Type B pancreatic cell (in vitro differentiated cells): Measurements from ENCODE around the gene FBXL22. TPM values are rescaled to one million over a fixed set of nuclear protein-coding genes. Genes with fewer than 3 reads are reported as not detected.
"Not testable (repeated sequence)": the region's sequence is repeated elsewhere in the genome, so short reads cannot be mapped to it uniquely, and the experiment has no call there.

Source experiments
- DNase-seq: peaks from one replicate; pipeline ENCODE4 v3.0.0; 2021; ENCODE audit warnings: mixed read lengths; ENCODE audit not compliant: unreplicated experiment; ENCODE audit errors: extremely low spot score
- H3K27ac Mint-ChIP-seq: 2 replicates; pipeline ENCODE4 v1.8.0; 2021; ENCODE audit warnings: mild to moderate bottlenecking, mixed read lengths
- H3K27me3 Mint-ChIP-seq: 2 replicates; pipeline ENCODE4 v1.8.0; 2021; ENCODE audit warnings: mixed read lengths
- H3K36me3 Mint-ChIP-seq: 2 replicates; pipeline ENCODE4 v1.8.0; 2021; ENCODE audit warnings: mixed read lengths
- H3K4me1 Mint-ChIP-seq: one replicate; pipeline ENCODE4 v1.8.0; 2021; ENCODE audit warnings: mixed read lengths; ENCODE audit not compliant: unreplicated experiment
- H3K4me3 Mint-ChIP-seq: 2 replicates; pipeline ENCODE4 v1.8.0; 2021; ENCODE audit warnings: mild to moderate bottlenecking, mixed read lengths
- H3K9me3 Mint-ChIP-seq: 2 replicates; pipeline ENCODE4 v1.8.0; 2021; ENCODE audit warnings: mixed read lengths
- total RNA-seq: library from RNA; stranded (reverse); gene quantifications from 2 replicates; pipeline ENCODE4 v1.2.1, GENCODE V29; 2021; ENCODE audit warnings: low replicate concordance
- TF ChIP-seq, protein P1 (sequence below): fragments of 200-600 bp; sonication (generic); conservative IDR thresholded peaks from 2 replicates; pipeline ENCODE4 v1.5.0; 2021; ENCODE audit warnings: antibody characterized with exemption, mild to moderate bottlenecking

Gene FBXL22
- total RNA-seq, 1 donor from 2014 or later, result 1.1 TPM

DNA sequence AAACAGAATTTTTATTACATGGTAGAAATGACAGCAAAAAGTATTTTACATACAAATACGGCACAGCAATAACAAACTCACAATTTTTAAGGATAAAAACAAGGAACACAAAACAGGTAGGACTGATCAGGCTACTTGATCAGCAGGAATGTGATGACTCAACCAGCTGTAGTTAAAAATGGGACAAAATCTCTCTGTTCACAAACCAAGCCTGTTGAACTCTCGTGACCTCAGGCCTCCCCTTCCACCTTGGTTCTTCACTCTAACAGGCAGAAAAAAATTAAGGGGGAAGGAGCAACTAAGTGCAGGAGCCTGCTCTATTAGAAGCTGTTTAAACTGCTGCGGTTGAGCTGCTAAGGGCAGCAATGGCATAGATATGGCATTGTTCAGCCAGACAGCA is 18.7 kb downstream of the FBXL22 start:
- Mint-ChIP-seq H3K9me3 (no peaks in the 10 kb centered on the region), H3K4me3 (no peak overlapping the region), H3K27ac (peak overlapping the region; percentile 12), H3K36me3 (peaks cover 24% of the 10 kb centered on the region), H3K27me3 (no peaks in the 10 kb centered on the region), H3K4me1 (peaks cover 10% of the 10 kb centered on the region)
- TF ChIP-seq, protein P1, sequence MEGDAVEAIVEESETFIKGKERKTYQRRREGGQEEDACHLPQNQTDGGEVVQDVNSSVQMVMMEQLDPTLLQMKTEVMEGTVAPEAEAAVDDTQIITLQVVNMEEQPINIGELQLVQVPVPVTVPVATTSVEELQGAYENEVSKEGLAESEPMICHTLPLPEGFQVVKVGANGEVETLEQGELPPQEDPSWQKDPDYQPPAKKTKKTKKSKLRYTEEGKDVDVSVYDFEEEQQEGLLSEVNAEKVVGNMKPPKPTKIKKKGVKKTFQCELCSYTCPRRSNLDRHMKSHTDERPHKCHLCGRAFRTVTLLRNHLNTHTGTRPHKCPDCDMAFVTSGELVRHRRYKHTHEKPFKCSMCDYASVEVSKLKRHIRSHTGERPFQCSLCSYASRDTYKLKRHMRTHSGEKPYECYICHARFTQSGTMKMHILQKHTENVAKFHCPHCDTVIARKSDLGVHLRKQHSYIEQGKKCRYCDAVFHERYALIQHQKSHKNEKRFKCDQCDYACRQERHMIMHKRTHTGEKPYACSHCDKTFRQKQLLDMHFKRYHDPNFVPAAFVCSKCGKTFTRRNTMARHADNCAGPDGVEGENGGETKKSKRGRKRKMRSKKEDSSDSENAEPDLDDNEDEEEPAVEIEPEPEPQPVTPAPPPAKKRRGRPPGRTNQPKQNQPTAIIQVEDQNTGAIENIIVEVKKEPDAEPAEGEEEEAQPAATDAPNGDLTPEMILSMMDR, result no peak
- DNase-seq, result no peak

GRCh38 chr15:63617147-63617546 is 20.0 kb downstream of the FBXL22 start:
- not testable (repeated sequence) for H3K4me1 Mint-ChIP-seq, H3K27ac Mint-ChIP-seq, H3K27me3 Mint-ChIP-seq, H3K4me3 Mint-ChIP-seq, DNase-seq, H3K9me3 Mint-ChIP-seq
- H3K36me3 Mint-ChIP-seq, result peaks cover 33% of the 10 kb centered on the region

DNA sequence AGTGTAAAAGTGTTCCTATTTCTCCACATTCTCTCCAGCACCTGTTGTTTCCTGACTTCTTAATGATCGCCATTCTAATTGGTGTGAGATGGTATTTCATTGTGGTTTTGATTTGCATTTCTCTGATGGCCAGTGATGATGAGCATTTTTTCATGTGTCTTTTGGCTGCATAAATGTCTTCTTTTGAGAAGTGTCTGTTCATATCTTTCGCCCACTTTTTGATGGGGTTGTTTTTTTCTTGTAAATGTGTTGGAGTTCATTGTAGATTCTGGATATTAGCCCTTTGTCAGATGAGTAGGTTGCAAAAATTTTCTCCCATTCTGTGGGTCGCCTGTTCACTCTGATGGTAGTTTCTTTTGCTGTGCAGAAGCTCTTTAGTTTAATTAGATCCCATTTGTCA is 20.4 kb downstream of the FBXL22 start:
- not testable (repeated sequence) for H3K9me3 Mint-ChIP-seq, H3K27me3 Mint-ChIP-seq, H3K4me3 Mint-ChIP-seq, H3K27ac Mint-ChIP-seq, DNase-seq, H3K4me1 Mint-ChIP-seq
- H3K36me3 Mint-ChIP-seq, result peaks cover 34% of the 10 kb centered on the region

- not testable (repeated sequence) for H3K4me3 Mint-ChIP-seq
Observed at GRCh38 chr15:63620760-63621159, 23.6 kb downstream of the FBXL22 start.

DNA sequence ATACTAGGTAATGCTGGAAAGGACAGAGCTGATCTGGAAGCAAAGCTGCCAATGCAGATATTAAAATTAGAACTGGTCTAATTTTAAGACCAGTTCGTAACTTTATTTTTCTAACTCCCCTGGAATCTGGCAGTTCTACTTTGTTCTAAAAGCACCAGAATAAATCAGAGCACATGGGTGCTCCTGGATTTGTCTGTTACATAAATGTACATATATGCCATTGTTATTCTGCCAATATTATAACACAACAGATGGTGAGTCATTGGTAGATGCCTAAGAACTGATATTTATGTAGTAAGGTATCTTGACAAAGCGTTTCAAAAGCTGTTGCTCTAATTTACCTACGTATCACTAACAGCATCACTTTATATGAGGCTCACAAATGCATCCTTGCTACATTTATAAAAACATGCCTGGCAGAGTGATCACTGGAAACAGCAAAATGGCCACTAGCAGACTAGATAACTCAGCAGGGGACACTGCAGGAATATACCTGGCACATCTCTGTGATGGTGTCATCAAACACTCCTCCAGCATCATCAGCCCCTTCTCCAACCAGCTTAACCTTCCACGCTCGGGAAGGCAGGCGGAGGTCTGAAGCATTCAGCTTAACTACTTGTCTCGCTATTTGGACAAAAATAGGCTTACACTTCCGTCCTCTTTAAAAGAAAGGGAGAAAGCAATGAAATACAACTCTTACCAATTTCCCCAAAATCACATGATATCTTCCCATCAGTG is 26.2 kb downstream of the FBXL22 start:
- no peaks in the 10 kb centered on the region for H3K4me1 Mint-ChIP-seq
- no peaks in the 10 kb centered on the region for H3K27me3 Mint-ChIP-seq
- TF ChIP-seq, protein P1, result no peak
- H3K27ac Mint-ChIP-seq, result no peak overlapping the region
- no peak for DNase-seq
- H3K4me3 Mint-ChIP-seq, result no peak overlapping the region
- H3K36me3 Mint-ChIP-seq, result peaks cover 29% of the 10 kb centered on the region
- no peaks in the 10 kb centered on the region for H3K9me3 Mint-ChIP-seq

More at GRCh38 chr15:63620760-63621159, 23.6 kb downstream of the FBXL22 start:
- H3K4me1 Mint-ChIP-seq, DNase-seq, H3K27me3 Mint-ChIP-seq, H3K27ac Mint-ChIP-seq, H3K9me3 Mint-ChIP-seq: not testable (repeated sequence)
- H3K36me3 Mint-ChIP-seq, result peaks cover 41% of the 10 kb centered on the region

DNA sequence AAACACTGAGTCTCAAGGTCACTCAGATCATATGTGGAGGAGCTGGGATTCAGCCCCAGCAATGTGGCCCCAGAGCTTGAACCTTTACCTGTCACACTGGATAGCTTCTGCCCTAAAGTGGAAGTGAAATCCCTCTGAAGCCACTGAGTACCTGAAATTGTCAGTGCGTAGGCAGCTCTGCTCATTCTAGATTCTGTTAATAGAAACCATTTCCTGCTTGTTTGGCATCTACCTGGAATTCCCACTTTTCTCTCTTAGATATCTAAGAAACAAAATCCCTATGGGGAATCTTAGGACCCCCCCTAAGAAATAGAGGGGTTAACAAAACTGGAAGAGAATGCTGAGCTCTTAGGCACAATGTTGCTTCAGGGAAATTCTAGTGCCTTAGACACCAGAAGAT is 29.8 kb downstream of the FBXL22 start:
- Mint-ChIP-seq H3K4me3 (no peak overlapping the region), H3K4me1 (no peaks in the 10 kb centered on the region), H3K9me3 (no peaks in the 10 kb centered on the region), H3K27ac (no peak overlapping the region), H3K36me3 (peaks cover 43% of the 10 kb centered on the region), H3K27me3 (no peaks in the 10 kb centered on the region)
- DNase-seq, result no peak
- TF ChIP-seq, protein P1, result no peak

GRCh38 chr15:63628123-63628822 is 31.1 kb downstream of the FBXL22 start:
- Mint-ChIP-seq H3K27me3 (no peaks in the 10 kb centered on the region), H3K36me3 (peaks cover 42% of the 10 kb centered on the region), H3K9me3 (no peaks in the 10 kb centered on the region), H3K27ac (no peak overlapping the region), H3K4me1 (no peaks in the 10 kb centered on the region), H3K4me3 (no peak overlapping the region)
- TF ChIP-seq, protein P1, result no peak
- no peak for DNase-seq
